ENCODE results near the gene EPAS1. TPM values are rescaled to one million over a fixed set of nuclear protein-coding genes. Genes with fewer than 3 reads are reported as not detected.

Gene EPAS1
- total and polyA plus RNA-seq, 2 of the 13 experiments (the other 11 are each of a cell fraction or from before 2014, with no cell fraction given): 47.1 to 182 TPM

GRCh38 chr2:46306330-46306751, 9.1 kb downstream of the EPAS1 start (continued):
- TF ChIP-seq ZNF784 (CRISPR knock-in tag; IDR thresholded peaks at IDR 0.05; ENCODE audit: borderline replicate concordance): no peak
- TF ChIP-seq IKZF4 (CRISPR knock-in tag; IDR thresholded peaks at IDR 0.05; ENCODE audit: borderline replicate concordance, low read depth, not compliant biosample characterization): peak; percentile 36
- TF ChIP-seq FOXC1 (CRISPR knock-in tag; IDR thresholded peaks at IDR 0.05; ENCODE audit: borderline replicate concordance): 0 out of 2 replicates have a peak, but pooled peaks have one; percentile 66
- TF ChIP-seq DDIT3 (CRISPR knock-in tag; IDR thresholded peaks at IDR 0.05): no peak
- no peak for TF ChIP-seq TP53 (CRISPR knock-in tag; conservative IDR thresholded peaks at IDR 0.05)
- peak; percentile 80; the same call in 1 of the 2 replicates for TF ChIP-seq HIC2 (CRISPR knock-in tag; IDR thresholded peaks at IDR 0.05; ENCODE audit: low read depth)
- TF ChIP-seq FOXK1 (CRISPR knock-in tag; IDR thresholded peaks at IDR 0.05; ENCODE audit: borderline replicate concordance, low read depth): peak; percentile 83; the same call in 1 of the 2 replicates
- peak; percentile 79 for TF ChIP-seq TEAD3 (CRISPR knock-in tag; optimal IDR thresholded peaks at IDR 0.05; ENCODE audit: borderline replicate concordance)
- no peak for TF ChIP-seq ZNF766 (CRISPR knock-in tag; IDR thresholded peaks at IDR 0.05; ENCODE audit: borderline replicate concordance)
- no peak for TF ChIP-seq SAFB2 (CRISPR knock-in tag; IDR thresholded peaks at IDR 0.05; ENCODE audit: borderline replicate concordance, low read depth)
- TF ChIP-seq MXI1 (IDR thresholded peaks at IDR 0.05; ENCODE audit: borderline replicate concordance, low read depth, low read length): peak; percentile 72; the same call in 1 of the 3 replicates
- TF ChIP-seq NR2F1 (CRISPR knock-in tag; IDR thresholded peaks at IDR 0.05): peak in 1 of 2 experiments; percentile 64; a peak in 2 of 4 replicates
- peak; percentile 66; the same call in 1 of the 2 replicates for TF ChIP-seq HOXA3 (CRISPR knock-in tag; IDR thresholded peaks at IDR 0.05)
- no peak for TF ChIP-seq FIP1L1 (IDR thresholded peaks at IDR 0.05; ENCODE audit: borderline replicate concordance, insufficient read depth, low read depth, low read length)
- no peak for TF ChIP-seq MXD4 (CRISPR knock-in tag; IDR thresholded peaks at IDR 0.05)
- TF ChIP-seq TBX2 (CRISPR knock-in tag; IDR thresholded peaks at IDR 0.05; ENCODE audit: borderline replicate concordance): peak; percentile 95
- TF ChIP-seq NFIC (IDR thresholded peaks at IDR 0.05; ENCODE audit: low read length): peak; percentile 93
- TF ChIP-seq SMYD3 (CRISPR knock-in tag; IDR thresholded peaks at IDR 0.05): peak; percentile 91; the same call in 1 of the 2 replicates
- 0 out of 2 replicates have a peak, but pooled peaks have one; percentile 23 for TF ChIP-seq ZNF335 (CRISPR knock-in tag; IDR thresholded peaks at IDR 0.05)
- no peak for TF ChIP-seq GABPA (IDR thresholded peaks at IDR 0.05; ENCODE audit: low read depth, low read length)
- peak; percentile 81 for TF ChIP-seq GABPA (CRISPR knock-in tag; IDR thresholded peaks at IDR 0.05; ENCODE audit: low read depth)
- TF ChIP-seq SKI (IDR thresholded peaks at IDR 0.05; ENCODE audit: partially characterized antibody): peak; percentile 84
- TF ChIP-seq XBP1 (CRISPR knock-in tag; IDR thresholded peaks at IDR 0.05): no peak
- peak; percentile 76; the same call in 1 of the 2 replicates for TF ChIP-seq RNF219 (CRISPR knock-in tag; IDR thresholded peaks at IDR 0.05)
- TF ChIP-seq ZNF34 (CRISPR knock-in tag; IDR thresholded peaks at IDR 0.05; ENCODE audit: borderline replicate concordance): no peak
- TF ChIP-seq ERF (CRISPR knock-in tag; IDR thresholded peaks at IDR 0.05): peak; percentile 87
- TF ChIP-seq MEF2D (CRISPR knock-in tag; IDR thresholded peaks at IDR 0.05): peak; percentile 83
